Measurements from ENCODE around the gene STK32A.

Gene STK32A

GRCh38 chr5:147412561-147412960 is 177.7 kb downstream of the STK32A start:
- TF ChIP-seq POLR2AphosphoS5 (IDR thresholded peaks at IDR 0.05; ENCODE audit: low read depth) (no peak), SPI1 (IDR thresholded peaks at IDR 0.05; ENCODE audit: borderline replicate concordance, low read depth) (no peak), CTCF (IDR thresholded peaks at IDR 0.05; ENCODE audit: insufficient read depth, low read length) (no peak), GABPA (IDR thresholded peaks at IDR 0.05; ENCODE audit: low read depth) (no peak)
- TF ChIP-seq, protein P1, sequence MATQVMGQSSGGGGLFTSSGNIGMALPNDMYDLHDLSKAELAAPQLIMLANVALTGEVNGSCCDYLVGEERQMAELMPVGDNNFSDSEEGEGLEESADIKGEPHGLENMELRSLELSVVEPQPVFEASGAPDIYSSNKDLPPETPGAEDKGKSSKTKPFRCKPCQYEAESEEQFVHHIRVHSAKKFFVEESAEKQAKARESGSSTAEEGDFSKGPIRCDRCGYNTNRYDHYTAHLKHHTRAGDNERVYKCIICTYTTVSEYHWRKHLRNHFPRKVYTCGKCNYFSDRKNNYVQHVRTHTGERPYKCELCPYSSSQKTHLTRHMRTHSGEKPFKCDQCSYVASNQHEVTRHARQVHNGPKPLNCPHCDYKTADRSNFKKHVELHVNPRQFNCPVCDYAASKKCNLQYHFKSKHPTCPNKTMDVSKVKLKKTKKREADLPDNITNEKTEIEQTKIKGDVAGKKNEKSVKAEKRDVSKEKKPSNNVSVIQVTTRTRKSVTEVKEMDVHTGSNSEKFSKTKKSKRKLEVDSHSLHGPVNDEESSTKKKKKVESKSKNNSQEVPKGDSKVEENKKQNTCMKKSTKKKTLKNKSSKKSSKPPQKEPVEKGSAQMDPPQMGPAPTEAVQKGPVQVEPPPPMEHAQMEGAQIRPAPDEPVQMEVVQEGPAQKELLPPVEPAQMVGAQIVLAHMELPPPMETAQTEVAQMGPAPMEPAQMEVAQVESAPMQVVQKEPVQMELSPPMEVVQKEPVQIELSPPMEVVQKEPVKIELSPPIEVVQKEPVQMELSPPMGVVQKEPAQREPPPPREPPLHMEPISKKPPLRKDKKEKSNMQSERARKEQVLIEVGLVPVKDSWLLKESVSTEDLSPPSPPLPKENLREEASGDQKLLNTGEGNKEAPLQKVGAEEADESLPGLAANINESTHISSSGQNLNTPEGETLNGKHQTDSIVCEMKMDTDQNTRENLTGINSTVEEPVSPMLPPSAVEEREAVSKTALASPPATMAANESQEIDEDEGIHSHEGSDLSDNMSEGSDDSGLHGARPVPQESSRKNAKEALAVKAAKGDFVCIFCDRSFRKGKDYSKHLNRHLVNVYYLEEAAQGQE (IDR thresholded peaks at IDR 0.05; ENCODE audit: insufficient replicate concordance, low read depth): no peak

DNA sequence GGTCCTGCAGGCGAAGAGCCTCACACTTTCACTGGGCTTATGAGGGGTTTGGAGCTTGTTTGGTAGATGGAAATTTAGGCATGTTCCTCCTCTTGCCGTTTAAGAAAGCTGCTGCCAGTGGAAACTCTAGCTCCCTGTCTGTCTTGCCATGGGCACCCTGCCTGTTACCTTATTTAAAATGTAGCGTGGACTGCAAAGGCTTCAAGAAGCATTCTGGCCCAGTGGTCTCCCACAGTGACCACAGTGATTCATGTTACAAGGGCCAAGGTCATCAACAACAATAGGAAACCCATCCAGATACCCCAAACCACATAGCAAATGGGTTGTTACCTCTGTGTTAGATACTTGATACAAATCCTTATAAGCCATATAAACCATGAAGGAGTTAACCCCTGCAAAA is 178.4 kb downstream of the STK32A start:
- H3K27me3 ChIP-seq (ENCODE audit: insufficient read depth, poor library complexity, severe bottlenecking): no peaks in the 10 kb centered on the region
- TF ChIP-seq POLR2AphosphoS5 (IDR thresholded peaks at IDR 0.05; ENCODE audit: low read depth) (no peak), CTCF (IDR thresholded peaks at IDR 0.05; ENCODE audit: insufficient read depth, low read length) (no peak), SPI1 (IDR thresholded peaks at IDR 0.05; ENCODE audit: borderline replicate concordance, low read depth) (no peak), GABPA (IDR thresholded peaks at IDR 0.05; ENCODE audit: low read depth) (no peak)
- TF ChIP-seq, protein P1 (IDR thresholded peaks at IDR 0.05; ENCODE audit: insufficient replicate concordance, low read depth): no peak
- no peak for DNase-seq (ENCODE audit: low read depth in 1 of 2, low spot score in 1 of 2)

More at GRCh38 chr5:147412561-147412960, 177.7 kb downstream of the STK32A start:
- H3K27me3 ChIP-seq (ENCODE audit: insufficient read depth, poor library complexity, severe bottlenecking): no peaks in the 10 kb centered on the region
- no peak for DNase-seq (ENCODE audit: low read depth in 1 of 2, low spot score in 1 of 2)
- H3K27ac ChIP-seq (replicated peaks): no peak overlapping the region
- no peak overlapping the region for H3K4me3 ChIP-seq (replicated peaks; ENCODE audit: insufficient read depth, low read length)

DNA sequence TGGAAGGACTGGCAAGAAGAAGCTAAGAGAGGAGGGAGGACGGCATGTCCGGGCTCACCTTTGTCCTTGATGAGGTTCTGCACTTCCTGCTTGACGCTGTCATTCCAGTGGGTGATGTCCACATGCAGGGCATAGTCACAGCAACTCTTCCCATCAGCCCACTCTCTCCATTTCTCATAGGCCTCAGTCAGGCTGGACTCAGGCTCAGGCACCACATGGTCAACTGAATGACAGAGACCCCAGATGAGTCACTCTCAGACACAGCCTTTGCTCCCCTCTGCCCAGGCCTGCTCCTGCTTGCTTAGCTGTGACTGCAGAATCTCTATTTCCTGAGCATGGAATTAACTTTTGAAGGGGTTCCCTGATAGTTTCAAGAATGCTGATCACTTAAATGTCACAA is 180.8 kb downstream of the STK32A start:
- TF ChIP-seq, protein P1 (IDR thresholded peaks at IDR 0.05; ENCODE audit: insufficient replicate concordance, low read depth): no peak
- TF ChIP-seq POLR2AphosphoS5 (IDR thresholded peaks at IDR 0.05; ENCODE audit: low read depth) (no peak), GABPA (IDR thresholded peaks at IDR 0.05; ENCODE audit: low read depth) (no peak), CTCF (IDR thresholded peaks at IDR 0.05; ENCODE audit: insufficient read depth, low read length) (no peak), SPI1 (IDR thresholded peaks at IDR 0.05; ENCODE audit: borderline replicate concordance, low read depth) (no peak)
- H3K27me3 ChIP-seq (ENCODE audit: insufficient read depth, poor library complexity, severe bottlenecking): no peaks in the 10 kb centered on the region
- H3K4me3 ChIP-seq (replicated peaks; ENCODE audit: insufficient read depth, low read length): no peak overlapping the region
- H3K27ac ChIP-seq (replicated peaks): no peak overlapping the region
- no peak for DNase-seq (ENCODE audit: low read depth in 1 of 2, low spot score in 1 of 2)

More for the DNA sequence above, 178.4 kb downstream of the STK32A start:
- Histone ChIP-seq H3K27ac (replicated peaks) (no peak overlapping the region), H3K4me3 (replicated peaks; ENCODE audit: insufficient read depth, low read length) (no peak overlapping the region)
